EH (cell line): Measurements from ENCODE around the gene GUCY2F.

Experiments
- DNase-seq: peaks from one replicate; pipeline ENCODE4 v3.0.0-alpha.2; 2015; ENCODE audit warnings: low read depth

The GUCY2F gene

DNA sequence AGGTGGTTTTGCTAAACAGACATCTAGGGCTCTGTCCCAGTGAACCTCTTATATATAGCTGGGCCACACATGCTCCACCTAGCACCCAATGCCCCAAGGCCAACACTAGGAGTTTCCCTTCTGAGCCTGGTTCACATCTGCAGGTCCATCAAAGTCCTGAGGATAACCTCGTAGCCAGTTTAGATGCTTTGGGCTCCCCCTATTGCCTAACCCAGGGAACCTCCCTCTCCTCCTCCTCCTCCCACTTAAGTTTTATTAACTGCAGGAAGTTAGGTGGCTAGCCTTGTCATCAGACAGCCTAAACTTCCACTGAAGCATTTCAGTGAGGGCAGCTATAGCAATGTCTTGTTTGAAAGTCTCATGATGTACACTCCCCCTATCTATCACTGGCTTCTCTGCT is 88.0 kb downstream of the GUCY2F start:
- no peak for DNase-seq

DNA sequence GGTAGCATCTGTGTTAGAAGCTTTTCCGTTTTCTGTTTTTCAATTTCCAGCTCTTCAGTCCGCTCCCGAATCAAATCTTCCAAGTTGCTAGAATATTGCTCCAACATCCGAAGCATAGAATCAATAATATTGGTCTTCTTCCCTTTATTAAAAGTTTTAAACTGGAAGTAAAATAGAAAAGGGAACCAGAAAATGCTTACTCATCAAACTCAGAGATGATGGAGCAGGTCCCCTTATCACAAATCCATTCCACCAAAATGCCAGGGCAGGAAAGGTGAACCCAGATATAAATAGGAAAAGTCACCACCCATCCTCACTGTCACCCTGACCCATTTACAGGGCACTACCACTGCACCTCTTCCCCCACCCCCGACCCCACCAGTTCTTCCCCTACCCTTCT is 89.0 kb downstream of the GUCY2F start:
- DNase-seq = no peak

DNA sequence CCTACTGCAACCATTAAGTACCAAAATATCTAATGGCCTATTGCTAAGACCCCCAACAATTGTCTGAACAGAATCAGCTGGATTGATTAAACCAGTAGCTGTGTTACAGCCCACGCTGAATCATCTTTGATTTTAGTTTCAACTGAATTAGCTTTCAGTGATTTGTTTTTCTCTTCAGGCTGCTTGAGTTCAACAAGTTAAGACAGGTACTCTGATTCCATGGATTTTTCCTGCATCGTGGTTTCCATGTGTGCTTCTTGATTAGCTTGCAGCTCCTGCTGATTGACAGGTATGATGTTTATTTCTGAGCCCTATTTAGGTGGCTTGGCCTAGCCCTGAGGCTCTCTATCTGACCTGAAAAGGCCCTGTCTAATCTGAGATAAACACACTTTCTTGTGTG is 91.3 kb downstream of the GUCY2F start:
- no peak for DNase-seq

DNA sequence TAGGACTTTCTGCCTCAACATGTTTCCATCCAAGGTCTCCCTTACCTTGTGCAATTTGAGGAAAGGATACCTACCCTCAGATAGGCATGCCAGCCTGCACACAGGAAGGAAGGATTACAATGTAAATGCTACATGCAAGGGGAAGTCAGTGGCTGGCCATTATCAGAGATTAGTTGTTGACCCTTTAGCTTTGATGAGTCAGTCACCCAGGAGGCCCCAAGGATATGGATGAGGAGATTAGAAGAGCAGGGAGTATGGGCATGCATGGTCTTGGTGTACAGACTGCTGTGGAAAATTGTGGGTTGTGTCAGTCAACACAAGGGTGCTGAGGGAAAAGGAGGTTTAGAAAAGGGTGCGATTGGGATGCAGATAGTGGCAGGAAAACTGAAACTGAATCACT is 92.0 kb downstream of the GUCY2F start:
- DNase-seq = no peak

DNA sequence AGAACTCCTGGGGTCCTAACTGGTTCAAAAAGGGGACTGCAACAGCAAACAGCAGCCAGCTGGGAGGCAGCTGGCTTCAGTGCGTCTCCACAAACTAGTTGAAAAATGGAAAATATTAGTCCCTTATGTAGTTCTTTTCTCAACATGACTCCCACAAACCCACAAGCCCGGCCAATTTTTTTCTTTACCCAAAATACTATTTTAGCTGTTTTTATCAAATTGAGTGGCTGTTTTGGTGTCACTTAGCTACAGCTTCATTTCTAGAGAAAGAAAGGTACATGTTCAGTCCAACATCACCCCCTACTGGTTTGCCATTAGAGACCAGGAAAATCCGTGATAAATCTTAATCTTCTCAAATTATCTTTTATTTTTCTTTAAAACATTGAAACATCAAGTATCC is 97.2 kb downstream of the GUCY2F start:
- DNase-seq = peak; percentile 8

DNA sequence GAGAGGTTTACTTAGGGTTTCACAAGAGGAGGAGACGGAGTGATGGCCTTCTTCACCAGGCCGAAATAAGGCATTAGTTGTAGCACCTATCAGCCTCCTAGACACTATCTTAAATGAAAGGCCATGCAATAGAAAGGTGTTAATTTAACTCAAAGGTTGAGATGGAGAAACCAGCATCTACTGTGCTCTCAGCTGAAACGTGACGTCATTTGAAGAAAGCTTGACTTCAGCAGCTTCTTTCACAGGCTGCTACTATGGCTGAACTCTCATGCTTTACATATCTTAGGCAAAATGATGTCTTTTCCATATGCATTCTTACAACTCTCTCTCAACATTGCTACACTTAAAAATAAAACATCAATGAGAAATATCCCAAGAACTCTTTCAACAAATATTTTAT is 99.6 kb downstream of the GUCY2F start:
- no peak for DNase-seq

DNA sequence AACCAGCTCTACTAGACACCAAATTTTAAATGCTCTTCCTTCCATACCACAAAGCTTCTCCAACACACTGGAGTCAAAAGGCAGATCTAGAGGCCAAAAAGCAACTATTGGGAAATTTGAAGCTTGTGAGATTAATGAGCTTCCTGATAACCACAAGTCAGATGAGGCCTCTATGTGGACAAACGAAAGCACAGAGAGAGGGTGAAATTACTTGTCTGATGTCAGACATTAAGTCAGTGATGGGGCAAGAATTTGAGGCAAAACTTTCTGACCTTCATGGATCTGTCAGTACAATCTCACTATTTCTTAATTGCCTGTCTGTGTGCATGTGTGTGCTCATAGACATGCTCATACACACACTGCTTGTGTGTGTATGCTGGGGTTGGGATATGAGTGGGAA is 103.6 kb downstream of the GUCY2F start:
- no peak for DNase-seq

DNA sequence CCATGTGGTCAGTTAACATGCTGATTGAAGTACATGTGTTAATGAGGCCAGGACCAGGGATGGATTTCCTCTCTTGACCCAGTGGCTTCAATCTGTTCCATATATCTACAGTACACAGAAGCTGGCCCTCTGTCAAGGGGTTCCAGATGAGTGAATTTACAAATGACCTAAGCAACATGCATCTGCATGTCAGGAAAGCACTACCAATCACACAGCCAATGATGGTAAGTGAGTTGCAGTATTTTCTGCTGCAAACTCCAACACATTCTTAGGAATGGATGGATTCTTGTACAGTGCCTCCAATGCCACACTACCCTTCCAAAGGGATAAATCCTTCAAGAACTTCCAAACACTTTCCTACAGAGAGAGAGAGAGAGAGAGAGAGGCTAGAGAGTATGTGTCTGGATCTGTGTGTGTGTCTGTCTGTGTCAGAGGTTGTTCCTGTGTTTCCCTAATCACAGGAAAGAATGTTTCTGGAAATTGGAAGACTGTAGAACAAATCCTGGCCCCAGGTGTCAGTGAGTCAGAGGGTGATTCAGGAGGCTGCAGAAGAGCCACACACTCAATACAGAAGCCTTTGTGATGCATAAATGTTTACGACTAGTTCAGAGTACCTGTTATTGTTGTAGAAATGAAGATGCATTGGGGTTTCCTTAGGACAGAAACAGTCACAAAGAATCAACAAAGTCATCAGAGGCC is 107.5 kb downstream of the GUCY2F start:
- no peak for DNase-seq

DNA sequence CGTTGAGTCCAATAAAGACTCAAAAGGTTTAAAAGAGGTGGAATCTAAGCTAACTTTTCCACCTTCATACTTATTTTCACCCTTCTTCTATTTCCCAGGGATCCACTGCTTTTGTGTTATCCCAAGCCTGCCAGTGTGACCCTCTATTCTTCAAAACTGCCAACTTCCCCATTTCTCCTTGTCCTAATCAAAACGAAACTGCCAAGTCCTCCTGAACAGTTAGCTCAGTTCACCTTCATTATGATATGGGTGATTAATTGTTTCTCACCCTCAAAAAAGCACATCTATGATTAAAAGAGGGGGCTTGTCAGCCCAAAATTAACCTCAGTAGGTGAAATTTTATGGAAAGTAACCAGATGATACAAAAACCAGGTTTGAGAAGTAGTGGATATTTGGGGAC is 108.4 kb downstream of the GUCY2F start:
- DNase-seq = no peak

DNA sequence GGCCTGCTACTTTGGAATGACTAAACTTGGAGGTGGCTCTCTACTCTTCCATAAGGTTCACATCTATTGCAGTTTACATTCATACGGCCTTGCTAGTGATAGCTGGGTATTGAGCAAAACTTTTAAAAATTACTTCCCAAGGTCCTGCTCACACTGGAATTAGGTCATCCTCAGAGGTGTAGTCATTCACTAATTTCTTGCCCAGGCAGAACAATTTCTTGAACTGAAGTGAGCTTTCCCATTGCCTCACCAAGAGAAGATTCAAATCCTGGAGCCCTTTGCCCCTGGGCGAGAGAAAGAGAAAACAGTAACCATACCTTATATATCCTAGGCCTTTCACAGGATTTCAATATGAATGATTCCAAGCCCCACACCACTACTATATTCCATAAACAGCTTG is 109.2 kb downstream of the GUCY2F start:
- DNase-seq = no peak

DNA sequence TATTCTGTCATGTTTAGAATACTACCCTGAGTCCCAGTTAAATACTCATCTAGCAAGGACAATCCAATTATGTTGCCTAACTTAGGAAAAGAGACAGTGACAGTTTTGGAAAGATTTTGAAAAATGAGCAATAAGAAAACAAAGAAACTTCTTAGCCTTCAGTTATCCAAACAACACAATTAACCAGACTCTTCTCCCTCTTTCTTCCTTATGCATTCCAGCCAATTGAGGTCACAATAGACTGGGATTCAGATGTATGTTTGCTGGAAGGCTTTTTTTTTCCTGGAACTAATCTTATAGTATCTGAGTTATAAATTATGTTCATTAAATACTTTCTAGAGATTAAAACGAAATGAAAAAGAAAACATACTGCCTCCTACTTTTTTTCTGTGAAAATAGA is 109.6 kb downstream of the GUCY2F start:
- peak; percentile 14 for DNase-seq

DNA sequence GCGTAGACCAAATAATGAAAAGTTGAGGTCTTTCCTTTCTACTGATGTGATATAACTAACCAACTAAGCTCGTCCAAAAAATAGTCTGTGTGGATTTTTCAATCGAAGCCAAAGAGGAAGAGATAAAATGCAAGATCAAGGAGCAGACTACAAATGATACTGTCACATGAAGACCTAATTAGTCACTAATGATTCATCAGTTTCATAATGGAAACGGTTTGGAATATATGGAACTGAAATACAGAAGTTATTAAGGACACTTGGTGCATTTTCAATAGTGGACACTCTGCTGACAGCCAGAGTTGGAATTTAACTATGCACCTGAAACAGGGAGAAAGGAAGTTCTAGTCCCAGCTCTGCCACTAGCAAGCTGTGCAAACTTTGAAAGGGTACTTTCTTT is 119.8 kb downstream of the GUCY2F start:
- no peak for DNase-seq

DNA sequence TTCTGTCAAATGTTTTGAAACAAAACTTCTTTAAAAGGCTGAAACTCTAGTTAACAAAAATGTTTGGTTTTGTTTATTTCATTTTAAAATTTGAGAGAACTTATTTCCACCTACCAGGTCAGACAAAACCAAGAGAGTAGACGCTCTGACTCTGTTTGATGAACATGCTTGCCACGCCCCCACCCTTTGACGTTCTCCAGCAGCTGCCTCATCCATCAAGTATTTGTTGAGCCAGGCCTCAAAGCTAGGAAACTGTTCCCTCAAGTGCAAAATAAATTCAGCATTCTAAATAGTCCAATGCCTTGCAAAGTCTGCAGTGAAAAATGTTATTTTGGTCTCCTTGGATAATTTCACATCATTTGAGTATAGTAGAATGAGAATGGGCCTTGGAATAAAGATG is 121.6 kb downstream of the GUCY2F start:
- no peak for DNase-seq

DNA sequence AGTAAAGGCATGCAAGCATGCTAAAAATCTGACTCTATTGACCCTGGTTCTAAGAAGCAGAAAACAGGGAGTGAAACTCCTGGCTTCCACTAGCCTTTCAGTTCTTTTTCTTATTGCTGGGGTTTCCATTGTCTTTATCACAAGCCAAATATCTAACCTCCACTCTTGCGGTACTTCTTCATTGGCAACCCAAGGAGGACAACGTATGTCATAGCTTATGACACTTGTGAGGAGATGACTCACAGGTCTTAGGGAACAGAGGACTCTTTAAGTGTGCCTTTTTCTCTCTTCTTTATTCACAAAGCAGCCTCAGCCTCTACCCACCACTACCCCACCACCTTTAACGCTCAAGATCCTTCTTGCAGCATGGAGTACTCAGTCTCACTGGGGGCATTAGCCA is 124.2 kb downstream of the GUCY2F start:
- DNase-seq = no peak

DNA sequence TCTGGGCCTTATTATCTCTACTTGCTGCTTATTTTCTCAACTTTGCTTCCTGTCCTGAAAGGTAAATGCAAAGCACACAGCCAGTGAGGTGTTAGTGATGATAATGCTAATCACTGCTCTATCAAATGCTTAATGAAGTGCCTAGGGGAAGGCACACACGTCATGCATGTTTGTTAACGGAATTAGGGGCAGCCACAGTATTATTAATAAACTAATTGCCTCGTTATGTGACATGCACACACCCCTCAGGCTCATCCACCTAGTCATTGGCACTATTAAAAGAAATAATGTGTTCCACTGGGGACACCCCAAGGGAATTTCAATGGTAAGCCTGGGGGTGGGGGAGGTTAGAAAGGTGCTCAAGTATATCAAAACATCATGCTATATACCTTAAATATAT is 125.2 kb downstream of the GUCY2F start:
- DNase-seq = no peak

DNA sequence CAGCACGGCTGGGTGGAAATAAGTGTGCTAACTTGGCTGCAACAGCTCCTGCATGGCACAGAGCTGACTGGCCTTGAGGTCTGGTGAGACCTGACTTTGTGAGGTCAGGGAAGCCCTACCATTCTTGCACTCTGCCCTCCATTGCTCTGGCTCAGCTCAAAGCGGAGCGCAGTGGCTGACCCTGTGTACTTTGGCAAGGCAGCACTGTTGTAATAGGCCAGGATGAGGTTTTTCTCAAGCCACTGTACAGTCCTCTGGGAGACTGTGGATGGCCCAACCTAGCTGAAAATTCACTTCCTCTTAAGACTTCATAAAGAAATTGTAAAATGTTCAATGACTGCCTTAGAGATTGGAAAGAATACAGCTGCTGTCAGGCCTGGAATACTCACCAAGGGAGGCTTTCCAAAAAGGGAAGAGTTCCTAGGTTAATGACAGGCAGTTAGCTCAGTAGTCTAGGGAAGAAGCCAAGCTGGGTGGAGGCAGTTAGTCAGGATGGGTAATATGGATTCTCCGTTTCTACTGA is 129.8 kb downstream of the GUCY2F start:
- no peak for DNase-seq

DNA sequence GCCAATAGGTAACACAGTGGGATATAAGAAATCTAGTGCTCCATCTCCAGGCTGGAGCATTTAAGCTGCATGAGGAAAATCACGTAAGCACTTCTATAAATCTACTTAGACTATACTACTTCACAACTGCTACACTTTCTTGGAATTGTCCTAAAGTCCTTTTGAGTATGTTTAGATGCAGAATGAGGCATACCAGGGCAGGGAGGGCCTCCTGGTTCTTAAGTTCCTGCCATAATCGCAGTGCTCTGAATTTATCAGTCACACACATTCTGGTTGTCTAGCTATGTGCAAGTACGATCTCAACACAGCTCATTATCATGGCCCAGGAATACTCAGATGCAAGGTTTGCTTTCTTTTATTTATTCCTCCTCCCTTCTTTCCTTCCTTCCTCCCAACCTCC is 130.3 kb downstream of the GUCY2F start:
- DNase-seq = no peak

DNA sequence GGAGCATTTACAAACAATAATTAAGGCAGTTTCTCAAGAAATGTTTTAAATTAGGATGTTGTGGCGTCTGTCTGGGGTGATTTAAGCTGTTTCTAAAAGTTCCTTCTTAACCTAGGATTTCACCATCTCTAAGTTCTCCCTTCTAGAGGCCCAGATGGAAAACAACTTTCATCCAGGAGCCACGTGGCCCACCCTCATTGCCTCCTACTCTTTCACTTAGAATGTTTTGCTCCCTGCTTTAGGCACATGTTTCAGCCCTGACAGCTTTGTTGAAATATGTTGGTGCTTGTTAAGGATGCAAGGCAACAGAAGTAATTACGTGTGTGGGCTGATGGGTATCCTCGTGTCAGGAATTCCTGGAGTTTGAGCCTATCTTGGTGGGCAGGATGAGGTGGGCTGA is 131.3 kb downstream of the GUCY2F start:
- no peak for DNase-seq

DNA sequence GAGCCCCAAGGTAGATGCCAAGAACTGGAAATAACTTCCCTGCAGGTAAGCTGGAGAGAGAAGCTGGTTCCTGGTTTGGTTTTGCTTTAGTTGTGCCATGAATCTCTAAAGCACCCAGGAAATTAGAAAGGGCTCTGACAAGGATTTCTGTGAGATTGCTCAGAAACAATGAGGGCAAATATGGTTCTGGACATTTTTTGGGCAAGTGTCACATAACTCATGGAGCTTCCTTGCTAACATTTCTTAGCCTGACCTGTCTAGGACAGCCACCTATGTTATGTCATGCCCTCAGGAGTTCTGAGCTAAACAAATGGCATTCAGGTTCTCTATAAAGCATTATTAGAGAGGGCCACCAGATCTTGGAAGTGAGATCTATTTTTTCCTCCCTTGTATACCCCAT is 131.8 kb downstream of the GUCY2F start:
- no peak for DNase-seq

DNA sequence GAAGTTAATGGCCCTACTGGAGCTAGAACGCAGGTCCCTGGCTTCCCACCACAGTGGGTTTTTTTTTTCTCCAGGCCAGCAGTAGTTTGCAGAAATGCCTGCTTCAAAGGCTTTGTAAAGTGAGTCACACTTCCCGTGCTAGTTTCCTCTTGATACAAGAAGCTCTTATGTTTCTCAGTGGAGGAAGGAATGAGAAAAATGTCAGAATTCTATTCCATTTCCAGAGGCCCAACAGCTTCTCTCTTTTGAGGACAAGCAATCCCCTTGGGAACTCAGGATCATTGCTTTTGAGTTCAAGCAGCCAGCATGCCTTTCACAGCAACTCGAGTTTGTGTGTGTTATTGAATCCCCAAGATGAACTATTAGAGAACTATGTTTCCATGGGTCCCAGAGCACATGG is 134.3 kb downstream of the GUCY2F start:
- DNase-seq = peak; percentile 25

DNA sequence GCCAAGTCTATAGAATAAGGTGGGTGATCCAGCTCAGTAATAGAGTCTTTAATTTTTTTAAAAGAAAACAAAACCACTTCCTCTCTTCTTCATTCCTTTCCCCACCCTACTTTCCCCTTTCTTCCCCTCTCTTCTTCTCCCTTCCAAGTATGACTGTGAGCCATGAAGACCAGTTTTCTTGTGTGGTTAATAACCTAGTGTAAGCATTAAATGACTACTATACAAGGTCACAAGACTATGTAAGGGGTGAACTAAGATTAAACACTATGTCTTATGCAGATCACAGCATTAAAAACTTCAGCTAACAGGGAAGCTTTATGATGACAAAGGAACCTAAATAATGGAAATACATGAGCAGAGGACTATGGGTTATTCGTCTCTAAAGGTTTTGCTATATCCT is 135.4 kb downstream of the GUCY2F start:
- DNase-seq = no peak

DNA sequence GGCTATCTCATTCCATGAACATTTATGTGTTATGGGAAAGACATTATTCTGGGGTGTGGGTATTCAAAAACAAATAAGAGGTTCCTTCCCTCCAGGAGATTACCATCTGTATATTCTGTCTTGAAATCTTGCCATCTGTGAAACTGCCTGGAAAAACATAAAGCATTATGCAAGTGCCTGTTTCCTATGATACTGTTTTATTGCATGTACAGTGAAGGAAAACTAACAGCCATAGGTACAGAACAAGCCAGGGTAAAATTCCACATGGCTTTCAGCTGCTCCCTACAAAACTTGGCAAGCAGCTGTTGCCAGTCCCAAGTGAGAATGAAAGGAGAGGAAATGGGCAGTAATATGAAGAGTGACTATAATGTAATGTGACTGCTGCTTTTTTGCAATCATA is 136.0 kb downstream of the GUCY2F start:
- DNase-seq = no peak

DNA sequence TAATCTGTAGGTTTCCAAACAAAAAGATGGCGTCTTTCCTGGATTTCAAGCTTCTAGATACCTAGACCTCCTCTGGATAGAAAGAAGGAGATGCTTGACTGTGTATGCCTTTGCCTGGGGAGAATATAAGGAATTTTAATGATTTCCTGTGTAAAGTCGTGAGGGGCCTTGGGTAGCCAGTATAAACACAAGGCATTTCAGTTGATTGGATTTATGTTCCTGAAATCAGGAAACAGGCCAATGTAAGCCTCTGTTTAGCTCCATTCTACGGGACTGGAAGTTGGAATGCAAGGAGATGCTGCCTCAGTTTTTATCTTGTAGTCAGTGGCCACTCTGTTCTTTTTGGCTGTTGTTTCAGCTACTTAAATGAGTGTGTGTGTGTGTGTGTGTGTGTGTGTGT is 137.2 kb downstream of the GUCY2F start:
- peak; percentile 1 for DNase-seq

DNA sequence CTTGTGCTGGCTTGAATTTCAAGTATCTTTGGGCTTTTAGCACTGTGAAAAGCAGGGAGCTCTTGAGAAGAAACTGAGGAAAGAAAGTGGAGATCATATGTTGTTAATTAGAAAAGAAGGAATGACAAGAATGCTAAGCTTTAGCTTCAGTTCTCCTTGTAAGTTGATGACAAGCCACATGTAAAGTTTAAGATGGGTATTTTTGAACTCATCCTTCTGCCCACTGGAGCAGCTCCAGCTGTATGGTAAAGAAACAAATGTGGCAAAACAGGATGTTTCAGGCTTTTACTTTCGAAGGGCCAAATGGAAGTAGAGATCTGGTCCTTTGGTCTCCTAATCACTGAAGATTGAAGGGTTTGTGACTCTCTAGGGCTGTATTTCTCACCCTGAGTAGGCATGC is 137.8 kb downstream of the GUCY2F start:
- no peak for DNase-seq

DNA sequence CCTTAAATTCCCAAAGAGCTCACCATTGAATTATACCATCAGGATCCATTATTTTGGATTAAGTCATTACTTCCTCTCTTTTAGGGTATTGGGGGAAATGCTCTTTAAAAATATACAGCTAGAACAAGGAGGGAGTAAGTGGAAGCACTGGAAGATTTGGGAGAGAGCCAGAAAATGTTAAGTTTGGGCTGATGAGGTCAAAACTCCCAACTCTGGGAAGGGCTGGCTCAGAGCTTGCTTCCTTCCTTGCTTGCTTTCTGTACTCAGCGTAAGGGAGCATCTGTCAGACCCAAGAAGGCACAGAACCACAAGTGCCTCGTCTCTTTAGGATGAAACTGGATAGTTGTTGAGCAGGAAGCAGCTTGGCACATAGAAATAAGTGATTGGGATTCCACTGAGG is 138.2 kb downstream of the GUCY2F start:
- DNase-seq = no peak
